Measurements from ENCODE around the gene MCC.

The MCC gene

GRCh38 chr5:113108485-113108884, 379.8 kb downstream of the MCC start:
- H3K4me3 ChIP-seq (ENCODE audit: low read length), result no peak overlapping the region
- H3K27me3 ChIP-seq (ENCODE audit: control insufficient read depth, insufficient read depth, low read length), result no peaks in the 10 kb centered on the region
- H3K4me1 ChIP-seq (ENCODE audit: control insufficient read depth, low read depth, low read length), result no peaks in the 10 kb centered on the region
- H3K9ac ChIP-seq (ENCODE audit: low read length), result no peak overlapping the region
- H3K9me3 ChIP-seq (ENCODE audit: control insufficient read depth, low read depth, low read length), result no peaks in the 10 kb centered on the region
- H3K27ac ChIP-seq (ENCODE audit: low read length), result no peak overlapping the region
- H3K36me3 ChIP-seq (ENCODE audit: control insufficient read depth, low read depth, low read length), result no peaks in the 10 kb centered on the region

DNA sequence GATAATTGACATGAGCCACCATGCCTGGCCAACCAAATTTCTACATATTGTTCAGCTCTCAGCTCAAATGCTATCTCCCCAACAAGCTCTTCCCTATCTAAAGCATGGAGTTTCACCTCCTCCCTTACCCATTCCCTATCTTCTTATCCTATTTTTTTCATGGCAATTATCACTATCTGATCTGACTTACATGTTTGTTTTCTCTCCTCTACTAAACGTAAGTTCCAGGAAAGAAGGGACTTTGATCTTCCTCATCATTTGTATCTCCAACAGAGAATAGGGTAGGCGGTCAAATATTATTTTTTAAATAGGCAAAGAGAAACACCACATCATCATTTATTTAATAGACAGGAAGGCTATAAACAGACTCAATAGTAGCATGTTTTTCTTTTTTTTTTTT, 381.4 kb downstream of the MCC start:
- Histone ChIP-seq H3K36me3 (ENCODE audit: control insufficient read depth, low read depth, low read length) (no peaks in the 10 kb centered on the region), H3K4me3 (ENCODE audit: low read length) (no peak overlapping the region), H3K4me1 (ENCODE audit: control insufficient read depth, low read depth, low read length) (no peaks in the 10 kb centered on the region), H3K27ac (ENCODE audit: low read length) (no peak overlapping the region), H3K9ac (ENCODE audit: low read length) (no peak overlapping the region), H3K27me3 (ENCODE audit: control insufficient read depth, insufficient read depth, low read length) (no peaks in the 10 kb centered on the region), H3K9me3 (ENCODE audit: control insufficient read depth, low read depth, low read length) (no peaks in the 10 kb centered on the region)

GRCh38 chr5:113105693-113106280, 382.5 kb downstream of the MCC start:
- Histone ChIP-seq H3K27ac (ENCODE audit: low read length) (no peak overlapping the region), H3K4me3 (ENCODE audit: low read length) (no peak overlapping the region), H3K9ac (ENCODE audit: low read length) (no peak overlapping the region), H3K36me3 (ENCODE audit: control insufficient read depth, low read depth, low read length) (no peaks in the 10 kb centered on the region), H3K9me3 (ENCODE audit: control insufficient read depth, low read depth, low read length) (no peaks in the 10 kb centered on the region), H3K4me1 (ENCODE audit: control insufficient read depth, low read depth, low read length) (no peaks in the 10 kb centered on the region), H3K27me3 (ENCODE audit: control insufficient read depth, insufficient read depth, low read length) (no peaks in the 10 kb centered on the region)

DNA sequence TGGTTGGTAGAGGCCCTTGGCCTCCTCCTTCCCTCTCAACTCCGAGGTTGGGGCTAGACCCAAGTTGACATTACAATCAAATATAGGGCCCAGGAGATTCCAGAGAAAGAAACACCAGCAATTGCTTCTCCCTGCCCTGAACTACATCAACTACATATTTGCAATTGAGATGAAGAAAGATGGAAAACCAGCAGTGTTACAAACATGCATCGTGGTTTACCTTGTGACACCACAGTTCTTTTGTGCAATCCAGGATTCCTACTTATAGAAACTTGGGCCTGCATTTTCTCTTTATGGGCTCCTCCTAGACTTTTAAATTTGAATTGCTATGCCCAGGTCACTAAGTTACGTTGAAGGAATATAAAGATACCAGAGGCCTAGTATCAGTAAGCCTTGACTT, 384.9 kb downstream of the MCC start:
- H3K36me3 ChIP-seq (ENCODE audit: control insufficient read depth, low read depth, low read length), result peaks cover 3% of the 10 kb centered on the region

DNA sequence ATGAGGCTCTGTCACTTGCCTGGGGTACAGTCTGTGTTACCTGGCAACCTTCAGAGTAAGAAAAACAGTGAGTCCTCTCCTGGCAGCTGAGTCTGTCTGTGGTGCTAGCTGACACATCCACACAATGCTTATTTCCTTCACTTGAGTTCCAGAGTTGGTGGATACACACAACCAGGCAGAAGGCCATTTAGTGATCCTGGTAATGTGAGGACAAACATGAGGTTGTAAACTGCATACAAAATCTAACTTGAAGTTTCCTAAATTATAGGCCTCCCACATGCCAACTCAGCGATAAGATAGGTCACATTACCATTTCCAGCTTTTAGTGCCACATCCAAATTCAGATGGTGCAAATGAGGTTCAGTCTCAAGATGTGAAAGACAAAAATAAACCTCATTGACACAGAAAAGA, 386.1 kb downstream of the MCC start:
- H3K27me3 ChIP-seq (ENCODE audit: control insufficient read depth, insufficient read depth, low read length), result no peaks in the 10 kb centered on the region
- no peaks in the 10 kb centered on the region for H3K9me3 ChIP-seq (ENCODE audit: control insufficient read depth, low read depth, low read length)
- H3K36me3 ChIP-seq (ENCODE audit: control insufficient read depth, low read depth, low read length), result peaks cover 3% of the 10 kb centered on the region
- no peak overlapping the region for H3K27ac ChIP-seq (ENCODE audit: low read length)
- no peak overlapping the region for H3K4me3 ChIP-seq (ENCODE audit: low read length)
- H3K4me1 ChIP-seq (ENCODE audit: control insufficient read depth, low read depth, low read length), result no peaks in the 10 kb centered on the region
- no peak overlapping the region for H3K9ac ChIP-seq (ENCODE audit: low read length)

More for the DNA sequence above, 384.9 kb downstream of the MCC start:
- Histone ChIP-seq H3K27ac (ENCODE audit: low read length) (no peak overlapping the region), H3K9ac (ENCODE audit: low read length) (no peak overlapping the region), H3K9me3 (ENCODE audit: control insufficient read depth, low read depth, low read length) (no peaks in the 10 kb centered on the region), H3K4me1 (ENCODE audit: control insufficient read depth, low read depth, low read length) (no peaks in the 10 kb centered on the region), H3K27me3 (ENCODE audit: control insufficient read depth, insufficient read depth, low read length) (no peaks in the 10 kb centered on the region), H3K4me3 (ENCODE audit: low read length) (no peak overlapping the region)

DNA sequence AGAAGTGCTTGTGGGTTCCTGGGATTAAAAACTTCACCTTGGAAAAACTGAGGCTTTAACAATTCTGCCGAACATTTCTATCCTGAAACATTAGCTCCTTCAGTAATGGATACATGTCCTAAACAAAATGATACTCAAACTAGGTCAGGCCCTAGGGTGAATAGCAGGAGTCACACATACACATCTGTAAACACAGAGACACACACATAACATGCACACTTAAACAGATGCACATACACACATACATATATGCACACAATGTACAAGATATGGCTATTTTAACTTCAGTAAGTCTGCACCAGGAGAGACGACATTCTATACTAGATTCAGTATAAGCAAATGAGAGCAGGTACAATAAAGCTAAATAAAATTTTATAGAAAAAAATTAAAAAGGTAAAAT, 387.3 kb downstream of the MCC start:
- Histone ChIP-seq H3K9me3 (ENCODE audit: control insufficient read depth, low read depth, low read length) (no peaks in the 10 kb centered on the region), H3K4me3 (ENCODE audit: low read length) (no peak overlapping the region), H3K27ac (ENCODE audit: low read length) (no peak overlapping the region), H3K4me1 (ENCODE audit: control insufficient read depth, low read depth, low read length) (no peaks in the 10 kb centered on the region), H3K36me3 (ENCODE audit: control insufficient read depth, low read depth, low read length) (peaks cover 3% of the 10 kb centered on the region), H3K9ac (ENCODE audit: low read length) (no peak overlapping the region), H3K27me3 (ENCODE audit: control insufficient read depth, insufficient read depth, low read length) (no peaks in the 10 kb centered on the region)

DNA sequence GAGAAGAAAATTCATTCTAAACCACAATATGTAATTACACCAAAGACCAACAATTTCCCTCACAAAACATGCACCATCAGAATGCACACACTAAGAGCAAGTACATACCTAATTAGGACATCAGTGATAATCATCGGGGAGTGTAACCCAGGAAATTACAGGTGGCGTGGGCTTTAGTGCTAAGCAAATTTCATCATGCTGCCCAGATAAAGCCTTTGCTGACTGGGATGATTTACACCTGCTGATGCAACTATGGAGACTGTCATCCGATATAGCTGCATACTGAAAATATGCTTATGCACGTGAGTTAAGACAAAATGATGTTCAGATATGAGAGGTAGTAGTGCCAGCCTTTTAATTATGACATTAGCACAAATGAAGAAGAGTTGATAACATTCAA, 388.4 kb downstream of the MCC start:
- H3K9me3 ChIP-seq (ENCODE audit: control insufficient read depth, low read depth, low read length), result no peaks in the 10 kb centered on the region
- no peak overlapping the region for H3K27ac ChIP-seq (ENCODE audit: low read length)
- no peaks in the 10 kb centered on the region for H3K4me1 ChIP-seq (ENCODE audit: control insufficient read depth, low read depth, low read length)
- peaks cover 3% of the 10 kb centered on the region for H3K36me3 ChIP-seq (ENCODE audit: control insufficient read depth, low read depth, low read length)
- no peak overlapping the region for H3K9ac ChIP-seq (ENCODE audit: low read length)
- H3K27me3 ChIP-seq (ENCODE audit: control insufficient read depth, insufficient read depth, low read length), result no peaks in the 10 kb centered on the region
- H3K4me3 ChIP-seq (ENCODE audit: low read length), result no peak overlapping the region

DNA sequence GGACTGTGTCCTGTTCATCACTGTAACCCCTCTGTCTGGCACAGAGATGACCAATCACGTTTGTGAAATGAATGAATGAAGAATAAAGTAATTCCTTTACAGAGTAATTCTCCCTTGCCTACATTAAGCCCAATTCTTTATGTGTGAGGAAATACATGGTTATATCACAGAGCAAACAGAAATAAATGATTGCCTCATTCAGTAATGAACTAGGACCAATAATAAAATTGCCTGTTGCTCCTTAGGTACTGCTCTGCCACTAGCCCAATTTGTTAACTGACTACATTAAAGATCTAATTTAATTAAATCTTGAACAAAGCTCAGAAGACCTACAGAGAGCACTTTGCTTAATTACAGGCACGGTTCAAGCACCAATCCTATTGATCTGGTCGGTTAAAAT, 389.9 kb downstream of the MCC start:
- Histone ChIP-seq H3K9me3 (ENCODE audit: control insufficient read depth, low read depth, low read length) (no peaks in the 10 kb centered on the region), H3K4me3 (ENCODE audit: low read length) (no peak overlapping the region), H3K4me1 (ENCODE audit: control insufficient read depth, low read depth, low read length) (no peaks in the 10 kb centered on the region)

DNA sequence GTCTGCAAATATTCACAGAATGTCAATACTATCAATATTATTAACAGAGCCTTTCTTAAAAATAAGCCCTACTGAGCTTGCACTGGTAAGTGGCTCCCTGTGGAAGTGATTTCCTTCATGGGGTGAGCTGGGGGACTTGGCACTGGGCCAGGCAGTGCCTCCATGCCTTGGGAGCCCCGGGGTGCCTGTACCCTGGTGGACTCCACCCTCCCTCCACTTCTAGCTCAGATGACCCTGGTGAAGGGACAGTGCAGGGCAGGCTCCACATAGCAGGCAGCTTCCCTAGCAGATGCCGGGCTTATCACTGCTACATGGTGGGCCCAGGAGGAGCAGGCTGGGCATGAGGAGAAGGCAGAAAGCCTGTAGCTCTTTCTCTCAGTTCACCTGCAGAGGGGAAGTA, 392.4 kb downstream of the MCC start:
- Histone ChIP-seq H3K4me1 (ENCODE audit: control insufficient read depth, low read depth, low read length) (no peaks in the 10 kb centered on the region), H3K36me3 (ENCODE audit: control insufficient read depth, low read depth, low read length) (peaks cover 3% of the 10 kb centered on the region), H3K9me3 (ENCODE audit: control insufficient read depth, low read depth, low read length) (no peaks in the 10 kb centered on the region), H3K27ac (ENCODE audit: low read length) (no peak overlapping the region), H3K4me3 (ENCODE audit: low read length) (no peak overlapping the region), H3K27me3 (ENCODE audit: control insufficient read depth, insufficient read depth, low read length) (no peaks in the 10 kb centered on the region), H3K9ac (ENCODE audit: low read length) (no peak overlapping the region)

More for the DNA sequence above, 389.9 kb downstream of the MCC start:
- no peaks in the 10 kb centered on the region for H3K27me3 ChIP-seq (ENCODE audit: control insufficient read depth, insufficient read depth, low read length)
- no peak overlapping the region for H3K9ac ChIP-seq (ENCODE audit: low read length)
- peaks cover 3% of the 10 kb centered on the region for H3K36me3 ChIP-seq (ENCODE audit: control insufficient read depth, low read depth, low read length)
- H3K27ac ChIP-seq (ENCODE audit: low read length), result no peak overlapping the region

DNA sequence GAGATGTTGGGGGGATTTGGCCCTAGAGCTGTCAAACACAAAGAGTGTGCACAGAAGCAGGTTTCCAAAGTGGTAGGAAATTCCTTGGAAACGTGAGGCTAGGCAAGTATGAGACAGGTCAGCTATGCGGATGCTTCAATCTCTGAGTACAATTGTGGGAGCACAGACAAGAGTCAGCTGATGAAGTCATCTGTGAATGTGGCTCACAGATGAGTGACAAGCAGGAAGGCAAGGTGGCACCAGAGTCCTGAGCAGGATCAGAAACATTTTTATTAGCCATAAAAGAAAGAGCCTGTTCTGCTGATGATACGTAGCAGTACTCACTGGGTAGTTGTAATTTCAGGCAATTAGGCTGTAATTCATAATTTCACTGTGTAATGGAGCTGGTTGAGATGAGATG, 394.7 kb downstream of the MCC start:
- Histone ChIP-seq H3K4me1 (ENCODE audit: control insufficient read depth, low read depth, low read length) (no peaks in the 10 kb centered on the region), H3K9me3 (ENCODE audit: control insufficient read depth, low read depth, low read length) (no peaks in the 10 kb centered on the region), H3K9ac (ENCODE audit: low read length) (no peak overlapping the region), H3K4me3 (ENCODE audit: low read length) (no peak overlapping the region), H3K36me3 (ENCODE audit: control insufficient read depth, low read depth, low read length) (no peaks in the 10 kb centered on the region), H3K27me3 (ENCODE audit: control insufficient read depth, insufficient read depth, low read length) (no peaks in the 10 kb centered on the region), H3K27ac (ENCODE audit: low read length) (no peak overlapping the region)

- H3K9ac ChIP-seq (ENCODE audit: low read length), result no peak overlapping the region
- no peaks in the 10 kb centered on the region for H3K4me1 ChIP-seq (ENCODE audit: control insufficient read depth, low read depth, low read length)
- H3K9me3 ChIP-seq (ENCODE audit: control insufficient read depth, low read depth, low read length), result no peaks in the 10 kb centered on the region
- H3K27me3 ChIP-seq (ENCODE audit: control insufficient read depth, insufficient read depth, low read length), result no peaks in the 10 kb centered on the region
- H3K27ac ChIP-seq (ENCODE audit: low read length), result no peak overlapping the region
- H3K4me3 ChIP-seq (ENCODE audit: low read length), result no peak overlapping the region
- H3K36me3 ChIP-seq (ENCODE audit: control insufficient read depth, low read depth, low read length), result no peaks in the 10 kb centered on the region
Observed at GRCh38 chr5:113092683-113093082, 395.6 kb downstream of the MCC start.

- Histone ChIP-seq H3K36me3 (ENCODE audit: control insufficient read depth, low read depth, low read length) (no peaks in the 10 kb centered on the region), H3K9me3 (ENCODE audit: control insufficient read depth, low read depth, low read length) (no peaks in the 10 kb centered on the region), H3K27me3 (ENCODE audit: control insufficient read depth, insufficient read depth, low read length) (no peaks in the 10 kb centered on the region), H3K9ac (ENCODE audit: low read length) (no peak overlapping the region), H3K27ac (ENCODE audit: low read length) (no peak overlapping the region), H3K4me3 (ENCODE audit: low read length) (no peak overlapping the region), H3K4me1 (ENCODE audit: control insufficient read depth, low read depth, low read length) (no peaks in the 10 kb centered on the region)
Observed at GRCh38 chr5:113091622-113092021, 396.6 kb downstream of the MCC start.
